HG03280 (cell line): Measurements from ENCODE around the gene RPL13.
"Not testable (repeated sequence)": the region's sequence is repeated elsewhere in the genome, so short reads cannot be mapped to it uniquely, and the experiment has no call there.

Experiments
- ATAC-seq: cut with Tn5 transposase; IDR thresholded peaks from one replicate; pipeline ENCODE4 v1.9.1; 2021; ENCODE audit warnings: mild to moderate bottlenecking, moderate library complexity; ENCODE audit not compliant: unreplicated experiment

The RPL13 gene

DNA sequence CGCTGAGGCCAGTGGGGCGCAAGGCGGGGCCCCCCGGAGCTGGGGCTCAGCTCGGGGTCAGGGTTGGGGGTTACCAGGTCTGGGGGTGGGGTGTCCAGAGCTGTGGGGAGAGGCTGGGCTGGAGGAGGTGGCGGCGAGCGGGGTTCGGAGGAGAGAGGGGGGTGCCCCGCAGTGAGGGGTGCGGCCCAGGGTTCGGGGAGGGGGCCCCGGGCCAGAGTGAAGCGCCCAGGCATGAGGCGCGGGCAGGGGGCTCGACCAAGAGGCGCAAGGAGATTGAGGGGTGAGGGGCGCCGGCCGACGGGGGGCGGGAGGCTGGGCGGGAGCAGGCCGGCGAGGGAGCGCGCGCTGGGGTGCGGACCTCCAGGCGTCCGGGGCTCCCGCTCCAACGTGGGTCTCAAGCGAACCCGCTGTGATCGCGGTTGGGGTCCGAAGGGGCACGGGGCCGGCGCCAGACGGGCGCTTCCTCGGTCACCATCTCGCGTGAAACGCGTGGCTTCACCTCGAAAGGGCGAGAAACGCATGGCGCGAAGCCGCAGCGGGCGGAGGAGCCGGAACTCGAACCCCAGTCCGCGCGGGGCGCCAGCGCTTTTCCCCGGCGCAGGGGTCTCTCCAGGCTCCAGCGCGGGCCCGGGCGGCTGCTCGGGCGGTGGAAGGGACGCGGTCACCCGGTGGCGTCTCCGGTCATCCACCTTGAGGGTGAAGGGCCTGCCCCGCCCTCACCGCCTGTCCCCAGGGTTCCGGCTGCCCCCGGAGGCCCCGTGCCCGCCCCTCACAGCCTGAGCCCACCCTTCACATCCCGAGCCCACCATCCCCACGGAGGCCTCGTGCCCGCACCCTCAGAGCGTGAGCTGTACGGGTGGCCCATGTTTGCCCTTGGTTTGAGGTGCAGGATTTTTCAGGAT is 15.9 kb downstream of the RPL13 start:
- no peak for ATAC-seq

DNA sequence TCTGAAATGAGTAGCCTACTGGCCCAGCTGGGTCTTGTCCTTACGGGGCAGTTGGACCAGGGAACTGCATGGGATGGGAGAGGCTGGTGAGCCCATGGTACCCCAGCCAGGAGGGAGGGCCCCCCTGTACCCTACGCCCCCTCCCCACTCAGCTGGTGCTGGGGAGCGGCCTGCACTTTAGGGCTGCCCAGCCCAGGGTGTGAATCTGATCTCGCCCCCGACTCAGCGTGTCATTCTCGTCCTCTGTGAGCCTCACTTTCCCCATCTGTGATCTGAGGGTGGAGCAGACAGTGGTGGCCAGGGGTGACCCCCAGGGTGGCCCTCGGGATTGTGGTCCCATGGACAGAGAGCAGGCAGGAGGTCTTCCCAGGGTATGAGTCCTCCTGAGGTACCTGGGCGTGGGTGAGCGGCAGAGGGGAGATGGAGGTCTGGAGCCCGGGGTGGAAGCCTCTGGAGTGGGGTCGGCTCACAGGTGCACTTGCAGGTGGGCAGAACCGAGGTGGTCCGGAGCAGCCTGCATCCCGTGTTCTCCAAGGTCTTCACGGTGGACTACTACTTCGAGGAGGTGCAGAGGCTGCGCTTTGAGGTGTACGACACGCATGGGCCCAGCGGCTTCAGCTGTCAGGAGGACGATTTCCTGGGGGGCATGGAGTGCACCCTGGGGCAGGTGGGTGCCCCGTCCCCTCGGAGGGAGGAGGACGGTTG is 16.7 kb downstream of the RPL13 start:
- no peak for ATAC-seq

- no peak for ATAC-seq
These were observed 18.9 kb downstream of the RPL13 start for GRCh38 chr16:89579351-89579750.

- ATAC-seq, result no peak
These were observed 20.7 kb downstream of the RPL13 start for GRCh38 chr16:89581045-89581695.

DNA sequence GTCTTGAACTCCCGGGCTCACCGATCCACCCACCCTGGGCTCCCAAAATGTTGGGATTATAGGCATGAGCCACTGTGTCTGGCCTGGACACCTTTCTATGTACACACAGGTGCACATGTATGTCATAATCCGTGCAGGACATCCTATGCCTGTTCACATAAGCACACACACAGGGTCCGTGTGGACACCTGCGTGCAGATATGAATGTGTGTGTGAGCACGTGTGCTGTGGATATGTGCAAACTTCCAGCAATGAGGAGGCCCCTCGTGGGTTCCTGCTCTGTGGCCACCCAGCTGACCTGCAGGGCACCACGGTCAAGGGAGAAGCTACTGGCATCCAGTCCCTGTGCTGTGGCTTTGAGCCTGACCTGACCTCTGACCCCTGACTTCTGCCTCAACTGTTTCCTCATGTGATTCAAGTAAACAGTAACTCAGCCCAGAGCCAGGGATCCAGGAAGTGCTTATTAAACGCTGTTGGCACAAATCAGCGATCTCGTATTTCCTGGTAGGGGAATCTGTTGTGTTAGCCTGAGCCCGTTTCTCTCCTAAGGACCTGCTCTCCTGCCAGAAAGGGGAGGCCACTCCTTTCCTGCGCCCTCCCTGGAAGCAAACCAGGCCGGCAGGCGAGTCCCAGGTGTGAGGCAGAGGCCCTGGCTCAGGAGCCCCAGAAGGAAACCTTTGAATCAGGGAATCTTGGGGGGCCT is 21.5 kb downstream of the RPL13 start:
- no peak for ATAC-seq

- ATAC-seq, result no peak
These were observed 22.2 kb downstream of the RPL13 start for GRCh38 chr16:89582614-89583196.

DNA sequence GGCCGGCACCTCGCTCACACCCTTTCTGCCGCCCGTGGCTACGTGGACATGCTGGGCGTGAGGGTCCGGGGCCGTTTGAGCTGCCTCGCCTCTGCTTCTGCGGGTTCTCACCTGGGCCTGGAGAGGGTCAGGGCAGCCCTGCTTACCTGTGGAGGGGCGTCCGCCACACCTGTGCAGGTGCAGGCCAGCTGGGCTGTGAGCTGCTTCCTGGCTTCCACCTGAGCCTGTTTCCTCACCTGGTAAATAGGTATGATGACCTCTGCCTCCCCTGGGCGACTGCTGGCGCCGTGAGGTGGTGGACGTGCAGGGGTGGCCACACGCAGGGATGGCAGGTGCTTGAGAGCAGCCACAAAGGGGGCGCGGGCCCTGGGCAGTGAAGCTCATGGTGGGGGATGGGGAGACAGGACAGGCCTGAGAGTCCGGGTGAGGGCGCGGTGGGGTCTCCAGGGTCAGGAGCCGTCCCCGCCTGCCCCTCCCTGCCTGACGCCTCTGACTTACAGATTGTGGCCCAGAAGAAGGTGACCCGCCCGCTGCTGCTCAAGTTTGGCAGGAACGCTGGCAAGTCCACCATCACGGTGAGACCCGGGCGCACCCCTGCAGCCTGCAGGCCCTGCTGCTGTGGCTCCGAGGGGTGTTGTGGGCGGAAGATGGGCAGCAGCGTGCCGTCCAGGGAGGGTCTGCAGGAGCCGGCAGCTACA is 22.9 kb downstream of the RPL13 start:
- ATAC-seq, result no peak

GRCh38 chr16:89583895-89584644 is 23.6 kb downstream of the RPL13 start:
- no peak for ATAC-seq

- ATAC-seq, result no peak
These were observed 24.5 kb downstream of the RPL13 start for GRCh38 chr16:89584768-89585549.

DNA sequence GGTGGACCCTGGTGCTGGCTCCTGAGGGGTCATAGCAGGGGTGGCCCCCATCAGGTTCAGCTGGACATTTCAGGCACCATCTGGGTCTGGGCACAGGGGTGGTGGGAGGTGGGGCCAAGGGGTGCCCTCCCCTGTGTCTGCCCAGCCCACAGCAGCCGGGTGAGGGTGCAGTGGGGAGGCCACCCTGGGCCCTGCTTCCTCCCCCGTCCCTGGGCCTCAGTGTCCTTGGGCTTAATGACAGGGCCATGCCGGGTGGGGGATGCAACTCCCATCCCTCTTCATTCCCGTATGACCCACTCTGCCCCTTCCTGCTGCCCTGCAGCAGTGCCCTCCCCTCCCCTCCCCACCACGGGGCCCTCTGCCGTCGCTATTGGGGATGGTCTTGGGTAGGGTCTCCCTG is 25.7 kb downstream of the RPL13 start:
- no peak for ATAC-seq

DNA sequence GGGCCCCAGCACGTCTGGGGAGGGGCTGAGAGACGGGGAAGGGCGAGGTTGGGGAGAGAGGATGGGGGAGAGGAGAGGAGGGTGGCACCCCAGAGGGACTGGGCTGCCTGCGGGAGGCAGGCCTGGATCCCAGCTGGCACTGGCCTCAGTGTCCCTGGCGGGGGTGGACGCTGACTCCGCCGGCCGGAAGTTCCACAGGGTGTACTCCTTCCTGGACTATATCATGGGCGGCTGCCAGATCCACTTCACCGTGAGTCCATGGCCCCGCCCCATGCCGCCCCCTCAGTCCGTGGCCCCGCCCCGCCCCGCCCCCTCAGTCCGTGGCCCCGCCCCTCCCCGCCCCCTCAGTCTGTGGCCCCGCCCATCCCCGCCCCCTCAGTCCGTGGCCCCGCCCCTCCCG is 26.4 kb downstream of the RPL13 start:
- ATAC-seq, result no peak

GRCh38 chr16:89587676-89588075 is 27.2 kb downstream of the RPL13 start:
- not testable (repeated sequence) for ATAC-seq

GRCh38 chr16:89588413-89589109 is 28.1 kb downstream of the RPL13 start:
- ATAC-seq, result no peak

GRCh38 chr16:89589241-89589926 is 28.9 kb downstream of the RPL13 start:
- no peak for ATAC-seq

DNA sequence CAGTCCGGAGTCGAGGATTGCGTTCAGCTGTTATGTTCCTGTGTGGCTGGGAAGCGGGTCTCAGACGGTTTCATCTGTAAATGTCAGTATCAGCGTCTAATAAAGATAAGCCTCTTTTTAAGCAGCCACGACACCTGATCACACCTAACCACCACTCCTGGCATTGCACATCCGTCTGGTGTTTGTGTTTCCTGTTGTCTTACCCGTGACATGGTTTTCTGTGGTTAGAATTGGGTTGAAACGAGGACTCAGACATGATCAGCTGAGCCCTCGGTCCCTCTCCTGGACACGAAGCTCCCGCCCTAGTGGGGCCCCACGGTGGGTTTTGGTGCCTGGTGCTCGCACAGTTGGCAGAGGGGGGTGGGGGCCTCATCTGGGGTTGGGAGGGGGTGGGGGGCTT is 33.4 kb downstream of the RPL13 start:
- ATAC-seq, result no peak

DNA sequence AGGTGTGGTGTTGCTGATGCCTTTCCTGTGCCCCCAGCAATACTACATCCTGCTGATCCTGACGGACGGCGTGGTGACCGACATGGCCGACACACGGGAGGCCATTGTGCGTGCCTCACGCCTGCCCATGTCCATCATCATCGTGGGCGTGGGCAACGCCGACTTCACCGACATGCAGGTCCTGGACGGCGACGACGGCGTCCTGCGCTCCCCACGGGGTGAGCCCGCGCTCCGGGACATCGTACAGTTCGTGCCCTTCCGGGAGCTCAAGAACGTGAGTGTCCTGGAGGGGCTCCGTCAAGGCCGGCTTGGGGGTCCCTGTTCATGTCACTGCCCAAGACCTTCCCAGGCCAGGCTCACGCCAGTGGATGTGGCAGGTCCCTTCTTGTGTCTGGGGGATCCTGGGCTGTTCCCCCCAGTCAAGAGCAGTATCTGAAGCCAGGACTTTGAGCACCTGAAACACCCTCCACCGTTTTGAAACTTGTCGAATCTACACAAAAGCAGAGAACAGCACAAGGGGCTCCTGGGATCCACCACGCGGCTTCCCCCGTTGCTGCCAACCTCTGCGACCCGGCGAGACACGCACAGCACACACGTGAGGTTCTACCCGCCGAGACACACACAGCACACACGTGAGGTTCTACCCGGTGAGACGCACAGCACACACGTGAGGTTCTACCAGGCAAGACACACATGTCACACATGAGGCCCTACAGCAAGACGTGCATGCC is 35.0 kb downstream of the RPL13 start:
- no peak for ATAC-seq
